LNCAP (cell line): Measurements from ENCODE around the gene MANEA.

Experiments used
- CTCF ChIP-seq: fragments of 450-650 bp; IDR thresholded peaks from 2 replicates; pipeline ENCODE4 v1.5.1; 2017; ENCODE audit warnings: mild to moderate bottlenecking

The MANEA gene

GRCh38 chr6:95636552-95637431 is 59.5 kb downstream of the MANEA start:
- no peak for TF ChIP-seq CTCF

GRCh38 chr6:95648636-95649035 is 71.3 kb downstream of the MANEA start:
- no peak for TF ChIP-seq CTCF

- TF ChIP-seq CTCF = no peak
These were observed 72.1 kb downstream of the MANEA start for GRCh38 chr6:95649451-95649850.

- no peak for TF ChIP-seq CTCF
These were observed 76.8 kb downstream of the MANEA start for GRCh38 chr6:95654176-95654575.

GRCh38 chr6:95658886-95659285 is 81.6 kb downstream of the MANEA start:
- no peak for TF ChIP-seq CTCF
